LNCaP clone FGC (cell line): ENCODE data around the gene CKMT2.

Experiments
- DNase-seq: peaks from one replicate; pipeline ENCODE4 v3.0.0-alpha.2; 2011; ENCODE audit warnings: low read depth
- H3K4me3 ChIP-seq: 2 replicates; pipeline ENCODE4 v1.5.1; 2011; ENCODE audit warnings: mild to moderate bottlenecking, low read depth, low read length, control low read depth
- TF ChIP-seq, protein P1 (sequence below): IDR thresholded peaks from 2 replicates; pipeline ENCODE4 v1.5.1; 2012; ENCODE audit warnings: mild to moderate bottlenecking; ENCODE audit not compliant: control insufficient read depth, insufficient read depth; ENCODE audit errors: extremely low read depth

CKMT2 gene

DNA sequence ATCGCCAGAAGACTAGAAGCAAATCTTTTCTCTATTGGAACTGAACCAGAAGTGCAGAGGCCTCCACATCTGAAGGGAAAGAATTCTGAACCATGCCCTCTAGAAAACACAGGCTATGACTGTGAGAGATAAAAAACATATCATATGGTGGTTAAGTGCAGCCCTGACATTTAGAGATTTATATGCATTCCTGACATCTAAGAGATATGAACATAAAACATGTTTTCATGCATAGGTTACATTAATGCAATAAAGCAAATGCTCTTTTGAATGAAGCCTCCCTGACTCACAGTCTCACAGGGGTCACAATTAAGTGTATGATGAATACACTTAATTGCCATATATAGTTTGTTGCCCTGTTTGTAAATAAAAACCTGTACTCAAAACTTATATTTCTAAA lies 28.9 kb upstream of the CKMT2 start:
- TF ChIP-seq, protein P1, sequence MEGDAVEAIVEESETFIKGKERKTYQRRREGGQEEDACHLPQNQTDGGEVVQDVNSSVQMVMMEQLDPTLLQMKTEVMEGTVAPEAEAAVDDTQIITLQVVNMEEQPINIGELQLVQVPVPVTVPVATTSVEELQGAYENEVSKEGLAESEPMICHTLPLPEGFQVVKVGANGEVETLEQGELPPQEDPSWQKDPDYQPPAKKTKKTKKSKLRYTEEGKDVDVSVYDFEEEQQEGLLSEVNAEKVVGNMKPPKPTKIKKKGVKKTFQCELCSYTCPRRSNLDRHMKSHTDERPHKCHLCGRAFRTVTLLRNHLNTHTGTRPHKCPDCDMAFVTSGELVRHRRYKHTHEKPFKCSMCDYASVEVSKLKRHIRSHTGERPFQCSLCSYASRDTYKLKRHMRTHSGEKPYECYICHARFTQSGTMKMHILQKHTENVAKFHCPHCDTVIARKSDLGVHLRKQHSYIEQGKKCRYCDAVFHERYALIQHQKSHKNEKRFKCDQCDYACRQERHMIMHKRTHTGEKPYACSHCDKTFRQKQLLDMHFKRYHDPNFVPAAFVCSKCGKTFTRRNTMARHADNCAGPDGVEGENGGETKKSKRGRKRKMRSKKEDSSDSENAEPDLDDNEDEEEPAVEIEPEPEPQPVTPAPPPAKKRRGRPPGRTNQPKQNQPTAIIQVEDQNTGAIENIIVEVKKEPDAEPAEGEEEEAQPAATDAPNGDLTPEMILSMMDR = no peak
- H3K4me3 ChIP-seq = no peak overlapping the region
- DNase-seq = no peak

DNA sequence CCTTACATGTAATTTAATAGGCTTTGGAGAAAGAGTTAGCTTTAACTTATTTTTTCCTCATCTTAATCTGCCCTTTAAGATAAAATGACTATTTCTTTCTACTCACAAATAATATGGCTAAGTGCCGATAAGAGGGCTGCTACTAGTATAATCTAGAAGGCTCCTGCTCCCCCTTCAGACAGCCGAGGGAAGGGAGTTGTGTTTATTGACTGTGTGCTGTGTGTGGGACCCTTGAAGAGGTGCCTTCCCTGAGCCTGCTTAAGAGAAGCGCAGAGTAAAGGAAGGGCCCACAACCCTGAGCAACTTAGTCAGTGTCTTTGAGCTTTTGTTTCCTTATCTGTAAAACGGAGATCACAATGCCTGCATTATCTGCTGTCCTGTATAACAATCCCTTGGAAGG lies 28.1 kb upstream of the CKMT2 start:
- no peak for DNase-seq

DNA sequence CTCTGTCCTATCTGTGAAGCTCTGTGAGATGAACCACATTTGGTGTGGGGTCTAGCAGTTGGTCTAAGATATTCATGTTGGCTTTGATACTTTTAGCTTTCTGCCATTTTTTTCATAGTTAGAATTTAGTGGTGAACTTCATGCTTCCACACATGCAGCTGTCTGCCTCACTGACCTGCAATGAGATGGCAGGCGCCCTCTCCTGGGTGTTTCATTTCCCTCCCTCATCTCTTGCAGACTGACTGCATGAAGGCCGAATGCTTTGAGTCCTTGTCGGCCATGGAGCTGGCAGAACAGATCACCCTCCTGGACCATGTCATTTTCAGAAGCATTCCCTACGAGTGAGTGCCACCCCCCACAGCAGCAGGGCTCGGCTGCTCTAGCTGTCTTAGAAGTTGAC lies 26.1 kb upstream of the CKMT2 start:
- no peak for DNase-seq
- TF ChIP-seq, protein P1 = peak; percentile 49
- H3K4me3 ChIP-seq = no peak overlapping the region

More for the DNA sequence above, 28.1 kb upstream of the CKMT2 start:
- TF ChIP-seq, protein P1 = peak; percentile 7; the same call in 1 of the 2 replicates
- H3K4me3 ChIP-seq = no peak overlapping the region

GRCh38 chr5:81208904-81209303 lies 24.2 kb upstream of the CKMT2 start:
- TF ChIP-seq, protein P1 = no peak
- no peak overlapping the region for H3K4me3 ChIP-seq
- no peak for DNase-seq

DNA sequence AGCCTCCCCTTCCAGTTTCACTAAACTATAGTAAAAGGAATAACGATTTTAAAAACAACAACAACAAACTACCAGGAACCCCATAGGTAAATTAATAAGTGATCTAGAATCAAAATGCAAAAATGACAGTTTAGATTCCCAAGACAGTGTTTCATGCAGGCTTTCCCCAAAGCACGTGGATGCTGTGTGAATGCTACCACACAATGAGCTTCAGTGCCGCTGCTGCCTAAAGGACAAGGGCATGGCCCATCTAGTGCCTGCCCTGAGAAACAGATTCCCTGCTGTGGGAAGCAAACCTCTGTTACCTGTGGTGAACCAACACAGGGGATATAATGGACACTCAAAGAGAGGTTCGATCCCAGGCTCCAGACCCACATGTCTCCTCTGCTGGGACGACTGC lies 23.7 kb upstream of the CKMT2 start:
- DNase-seq = no peak
- no peak overlapping the region for H3K4me3 ChIP-seq
- TF ChIP-seq, protein P1 = no peak

- TF ChIP-seq, protein P1 = no peak
- no peak for DNase-seq
- H3K4me3 ChIP-seq = no peak overlapping the region
Observed at GRCh38 chr5:81209869-81210493, 23.1 kb upstream of the CKMT2 start.

DNA sequence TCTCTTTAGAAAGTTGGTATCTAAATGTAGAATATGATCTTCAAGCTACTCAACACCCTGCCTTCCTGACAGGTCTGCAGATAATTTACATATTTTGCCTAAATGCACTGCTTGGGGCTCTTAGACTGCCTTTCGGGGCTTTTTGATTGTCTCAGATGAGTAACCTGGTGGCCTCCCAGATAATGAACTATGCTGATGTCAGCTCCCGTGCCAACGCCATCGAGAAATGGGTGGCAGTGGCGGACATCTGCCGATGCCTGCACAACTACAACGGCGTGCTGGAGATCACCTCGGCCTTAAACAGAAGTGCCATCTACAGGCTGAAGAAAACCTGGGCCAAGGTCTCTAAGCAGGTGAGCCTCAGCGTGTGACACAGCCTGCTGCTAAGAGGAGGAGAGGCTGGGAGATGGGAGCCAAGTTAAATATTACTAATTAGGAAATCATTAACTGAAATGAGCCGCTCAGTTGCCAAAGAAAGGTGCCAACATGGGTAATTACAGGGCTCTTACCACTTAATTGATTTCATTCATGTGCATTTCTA lies 20.8 kb upstream of the CKMT2 start:
- DNase-seq = no peak
- no peak overlapping the region for H3K4me3 ChIP-seq
- TF ChIP-seq, protein P1 = no peak
